Panc1 (cell line): ENCODE data around the gene KLF16. TPM values are rescaled to one million over a fixed set of nuclear protein-coding genes. Genes with fewer than 3 reads are reported as not detected.

Experiments
- ATAC-seq: fragments of 200-7000 bp; cut with Tn5 transposase; 2 replicates; pipeline ENCODE4 v1.9.1; 2020; ENCODE audit warnings: mild to moderate bottlenecking, moderate library complexity
- BruUV-seq: library from RNA; stranded (reverse); fragments of 400-500 nt; replicated peaks from 2 replicates; lab custom pipeline; 2021; lab: Mats Ljungman, UMichigan
- CTCF ChIA-PET: fragments of 300-600 bp; sonication (Branson Sonifier 250); formaldehyde crosslinking; loops from one replicate; lab custom pipeline; 2022; ENCODE audit warnings: antibody characterized with exemption; lab: Charles Lee
- POLR2A ChIA-PET: fragments of 300-600 bp; sonication (Branson Sonifier 250); formaldehyde crosslinking; loops from one replicate; lab custom pipeline; 2022; ENCODE audit warnings: antibody characterized with exemption; lab: Charles Lee
- DNase-seq: peaks from one replicate; pipeline ENCODE4 v3.0.0-alpha.2; 2010; ENCODE audit warnings: low read depth, low spot score
- H3K27ac ChIP-seq: 2 replicates; pipeline ENCODE4 v1.5.1; 2011; ENCODE audit warnings: mild to moderate bottlenecking, low read length, inconsistent platforms
- H3K27me3 ChIP-seq: fragments of 200-500 bp; sonication (Bioruptor generic); 2 replicates; pipeline ENCODE4 v1.6.0; 2014; ENCODE audit warnings: low read length, inconsistent platforms; ENCODE audit not compliant: control insufficient read depth, insufficient read depth
- H3K36me3 ChIP-seq: fragments of 200-500 bp; sonication (Bioruptor generic); 2 replicates; pipeline ENCODE4 v1.5.1; 2014; ENCODE audit warnings: inconsistent platforms, mild to moderate bottlenecking, low read length, moderate library complexity; ENCODE audit not compliant: control insufficient read depth, insufficient read depth
- H3K4me1 ChIP-seq: 2 replicates; pipeline ENCODE4 v1.5.1; 2011; ENCODE audit warnings: inconsistent platforms, mild to moderate bottlenecking, low read length, moderate library complexity; ENCODE audit not compliant: control insufficient read depth, insufficient read depth
- H3K4me3 ChIP-seq, 2 experiments: 2 replicates each; pipeline ENCODE4 v1.5.1; 2011 to 2012; ENCODE audit warnings: low read depth in 2 of 2, low read length in 2 of 2, mild to moderate bottlenecking in 2 of 2, inconsistent platforms in 1 of 2, moderate library complexity in 1 of 2
- H3K9me3 ChIP-seq: fragments of 200-500 bp; sonication (Bioruptor generic); 2 replicates; pipeline ENCODE4 v1.5.1; 2014; ENCODE audit warnings: low read depth, mild to moderate bottlenecking, inconsistent platforms, low read length, moderate library complexity; ENCODE audit not compliant: control insufficient read depth, insufficient read depth
- POLR2AphosphoS5 ChIP-seq: IDR thresholded peaks from 2 replicates; pipeline ENCODE4 v1.6.1; 2012; ENCODE audit warnings: mild to moderate bottlenecking, low read depth, low read length, moderate library complexity
- SIN3A ChIP-seq: IDR thresholded peaks from 2 replicates; pipeline ENCODE4 v1.6.1; 2012; ENCODE audit warnings: low read depth, mild to moderate bottlenecking, low read length, moderate library complexity, borderline replicate concordance; ENCODE audit not compliant: insufficient read depth
- TCF7L2 ChIP-seq: IDR thresholded peaks from 2 replicates; pipeline ENCODE4 v1.6.1; 2011; ENCODE audit warnings: mild to moderate bottlenecking, low read depth, low read length, inconsistent platforms
- in situ Hi-C: cut with HindIII; loops from 2 replicates; pipeline ENCODE4 v1.10.0; 2016; ENCODE audit warnings: low sequenced_read_pairs, low pct_unique_long_range_greater_than_20kb
- intact Hi-C: fragments of 100-400 bp; cut with micrococcal nuclease; formaldehyde crosslinking; loops from one replicate; pipeline ENCODE4 v1.10.0; 2022; ENCODE audit not compliant: unreplicated experiment
- total RNA-seq: library from RNA; stranded (reverse); gene quantifications from one replicate; pipeline ENCODE4 v1.2.1, GENCODE V29; 2021; ENCODE audit not compliant: unreplicated experiment
- TF ChIP-seq, protein P1 (sequence below), 2 experiments: IDR thresholded peaks; 2 replicates each; pipeline ENCODE4 v1.6.1; 2011 to 2012; ENCODE audit warnings: low read depth in 2 of 2, control low read depth in 1 of 2, low read length in 1 of 2, mild to moderate bottlenecking in 1 of 2, moderate library complexity in 1 of 2; ENCODE audit not compliant: insufficient read depth in 1 of 2
- TF ChIP-seq, protein P2 (sequence below): fragments of 450-650 bp; IDR thresholded peaks from 2 replicates; pipeline ENCODE4 v1.5.1; 2017; ENCODE audit warnings: mild to moderate bottlenecking

The KLF16 gene
- total RNA-seq, 1 experiment from 2014 or later = 79.3 TPM

DNA sequence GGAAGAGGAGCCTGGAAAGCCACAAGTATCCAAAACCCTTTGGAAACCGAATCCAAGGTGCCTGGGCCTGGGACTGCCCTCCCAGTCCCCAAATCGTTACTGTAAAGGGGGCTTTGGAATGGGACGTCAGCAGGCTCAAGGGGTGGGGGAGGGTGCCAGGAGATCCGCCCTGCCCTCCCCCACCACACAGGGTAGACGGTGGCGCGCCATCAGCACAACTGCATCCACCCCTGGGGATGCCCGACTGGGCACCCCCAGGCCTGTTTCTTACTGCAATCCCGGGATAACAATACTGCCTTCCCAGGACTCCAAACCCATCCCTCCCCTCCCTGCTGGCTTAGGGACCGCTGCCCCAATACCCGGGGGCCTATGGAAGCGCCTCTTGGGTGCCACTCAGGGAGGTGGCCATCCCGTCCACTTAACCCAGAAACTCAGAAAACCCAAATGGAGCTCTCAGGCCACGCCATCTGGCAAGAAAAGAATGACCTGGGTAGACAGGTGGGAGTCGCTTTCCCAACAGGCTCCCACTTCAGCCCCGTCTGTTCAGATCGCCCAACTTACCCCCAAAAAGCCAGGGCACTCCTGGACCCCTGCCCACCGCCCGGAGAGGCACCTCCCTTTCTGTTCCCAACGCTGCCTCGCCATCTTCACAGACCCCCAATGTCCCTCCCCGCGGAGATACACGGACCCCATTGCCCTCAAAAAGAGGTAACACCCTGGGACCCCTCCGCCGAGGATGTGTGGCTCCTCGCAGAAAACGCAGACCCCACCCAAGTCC lies 2.4 kb downstream of the KLF16 start:
- in situ Hi-C loops = no loop called here
- ChIA-PET CTCF (interaction anchor here (0.6 kb wide), 1 partner anchor 64 kb away, joined by 4 read pairs; no protein-coding TSS in a partner anchor), POLR2A (no interaction called here)
- TF ChIP-seq, protein P1, sequence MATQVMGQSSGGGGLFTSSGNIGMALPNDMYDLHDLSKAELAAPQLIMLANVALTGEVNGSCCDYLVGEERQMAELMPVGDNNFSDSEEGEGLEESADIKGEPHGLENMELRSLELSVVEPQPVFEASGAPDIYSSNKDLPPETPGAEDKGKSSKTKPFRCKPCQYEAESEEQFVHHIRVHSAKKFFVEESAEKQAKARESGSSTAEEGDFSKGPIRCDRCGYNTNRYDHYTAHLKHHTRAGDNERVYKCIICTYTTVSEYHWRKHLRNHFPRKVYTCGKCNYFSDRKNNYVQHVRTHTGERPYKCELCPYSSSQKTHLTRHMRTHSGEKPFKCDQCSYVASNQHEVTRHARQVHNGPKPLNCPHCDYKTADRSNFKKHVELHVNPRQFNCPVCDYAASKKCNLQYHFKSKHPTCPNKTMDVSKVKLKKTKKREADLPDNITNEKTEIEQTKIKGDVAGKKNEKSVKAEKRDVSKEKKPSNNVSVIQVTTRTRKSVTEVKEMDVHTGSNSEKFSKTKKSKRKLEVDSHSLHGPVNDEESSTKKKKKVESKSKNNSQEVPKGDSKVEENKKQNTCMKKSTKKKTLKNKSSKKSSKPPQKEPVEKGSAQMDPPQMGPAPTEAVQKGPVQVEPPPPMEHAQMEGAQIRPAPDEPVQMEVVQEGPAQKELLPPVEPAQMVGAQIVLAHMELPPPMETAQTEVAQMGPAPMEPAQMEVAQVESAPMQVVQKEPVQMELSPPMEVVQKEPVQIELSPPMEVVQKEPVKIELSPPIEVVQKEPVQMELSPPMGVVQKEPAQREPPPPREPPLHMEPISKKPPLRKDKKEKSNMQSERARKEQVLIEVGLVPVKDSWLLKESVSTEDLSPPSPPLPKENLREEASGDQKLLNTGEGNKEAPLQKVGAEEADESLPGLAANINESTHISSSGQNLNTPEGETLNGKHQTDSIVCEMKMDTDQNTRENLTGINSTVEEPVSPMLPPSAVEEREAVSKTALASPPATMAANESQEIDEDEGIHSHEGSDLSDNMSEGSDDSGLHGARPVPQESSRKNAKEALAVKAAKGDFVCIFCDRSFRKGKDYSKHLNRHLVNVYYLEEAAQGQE (IDR thresholded peaks at IDR 0.05; ENCODE audit: insufficient read depth in 1 of 2, low read depth in 2 of 2, low read length in 1 of 2) = no peak
- TF ChIP-seq, protein P2, sequence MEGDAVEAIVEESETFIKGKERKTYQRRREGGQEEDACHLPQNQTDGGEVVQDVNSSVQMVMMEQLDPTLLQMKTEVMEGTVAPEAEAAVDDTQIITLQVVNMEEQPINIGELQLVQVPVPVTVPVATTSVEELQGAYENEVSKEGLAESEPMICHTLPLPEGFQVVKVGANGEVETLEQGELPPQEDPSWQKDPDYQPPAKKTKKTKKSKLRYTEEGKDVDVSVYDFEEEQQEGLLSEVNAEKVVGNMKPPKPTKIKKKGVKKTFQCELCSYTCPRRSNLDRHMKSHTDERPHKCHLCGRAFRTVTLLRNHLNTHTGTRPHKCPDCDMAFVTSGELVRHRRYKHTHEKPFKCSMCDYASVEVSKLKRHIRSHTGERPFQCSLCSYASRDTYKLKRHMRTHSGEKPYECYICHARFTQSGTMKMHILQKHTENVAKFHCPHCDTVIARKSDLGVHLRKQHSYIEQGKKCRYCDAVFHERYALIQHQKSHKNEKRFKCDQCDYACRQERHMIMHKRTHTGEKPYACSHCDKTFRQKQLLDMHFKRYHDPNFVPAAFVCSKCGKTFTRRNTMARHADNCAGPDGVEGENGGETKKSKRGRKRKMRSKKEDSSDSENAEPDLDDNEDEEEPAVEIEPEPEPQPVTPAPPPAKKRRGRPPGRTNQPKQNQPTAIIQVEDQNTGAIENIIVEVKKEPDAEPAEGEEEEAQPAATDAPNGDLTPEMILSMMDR = no peak
- TF ChIP-seq TCF7L2 = no peak
- TF ChIP-seq POLR2AphosphoS5 = no peak
- TF ChIP-seq SIN3A = no peak
- BruUV-seq = no TSS peak
- no peak for ATAC-seq
- Histone ChIP-seq H3K27ac (peak overlapping the region; percentile 88), H3K36me3 (peaks cover 5% of the 10 kb centered on the region; the same call in 1 of the 2 replicates), H3K4me3 (peak overlapping the region; percentile 76 to 80), H3K27me3 (no peaks in the 10 kb centered on the region), H3K4me1 (peaks cover 23% of the 10 kb centered on the region), H3K9me3 (no peaks in the 10 kb centered on the region)
- DNase-seq = no peak
- intact Hi-C loops = no loop called here

DNA sequence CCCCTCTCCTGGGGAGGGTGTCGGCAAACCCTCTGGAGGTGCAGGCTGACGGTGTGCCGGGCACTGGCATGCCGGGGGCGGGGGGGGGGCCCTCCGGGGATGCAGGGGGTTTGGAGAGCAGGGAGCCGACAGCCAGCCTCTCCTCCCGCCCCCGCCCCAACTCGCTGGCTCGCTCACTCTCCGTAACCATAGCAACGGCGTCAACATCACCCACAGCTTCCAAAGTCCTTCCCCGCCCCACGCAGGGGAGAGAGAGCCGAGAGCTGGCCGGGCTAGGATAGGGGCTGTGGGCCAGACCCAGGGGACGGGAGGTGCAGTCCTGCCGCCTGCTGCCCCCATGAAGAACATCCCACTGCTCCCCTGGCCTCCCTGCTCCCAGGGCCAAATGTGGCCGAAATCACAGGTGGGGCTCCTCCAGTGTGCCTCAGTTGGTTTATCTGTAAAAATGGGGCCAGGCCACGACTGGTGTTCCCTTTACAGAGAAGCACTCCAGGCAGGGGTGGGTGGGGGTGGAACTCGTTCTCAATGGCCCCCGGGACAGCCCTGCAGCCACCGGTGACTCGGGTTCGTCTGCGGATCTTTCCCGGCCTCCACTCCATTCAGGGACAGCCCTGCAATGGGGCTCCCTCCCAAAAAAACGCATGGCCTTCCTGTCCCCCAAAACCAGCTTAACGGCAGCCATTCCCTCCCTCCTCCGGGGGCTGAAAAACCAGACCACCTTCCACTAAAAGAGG lies 3.2 kb downstream of the KLF16 start:
- ChIA-PET POLR2A (no interaction called here), CTCF (interaction anchor here (0.6 kb wide), 1 partner anchor 63 kb away, joined by 4 read pairs; no protein-coding TSS in a partner anchor)
- ATAC-seq (no peak), DNase-seq (no peak)
- Histone ChIP-seq H3K36me3 (peaks cover 5% of the 10 kb centered on the region; the same call in 1 of the 2 replicates), H3K27ac (peak overlapping the region; percentile 88), H3K9me3 (no peaks in the 10 kb centered on the region), H3K4me3 (peak overlapping the region; percentile 76 to 80), H3K4me1 (peaks cover 26% of the 10 kb centered on the region), H3K27me3 (no peaks in the 10 kb centered on the region)
- TF ChIP-seq TCF7L2 = no peak
- no peak for TF ChIP-seq SIN3A
- TF ChIP-seq, protein P2 = no peak
- TF ChIP-seq, protein P1 (IDR thresholded peaks at IDR 0.05; ENCODE audit: insufficient read depth in 1 of 2, low read depth in 2 of 2, low read length in 1 of 2) = no peak
- TF ChIP-seq POLR2AphosphoS5 = no peak
- BruUV-seq = no TSS peak
- in situ Hi-C loops (no loop called here), intact Hi-C loops (no loop called here)
